IMR-90 (cell line): ENCODE data around the gene SLC2A11. TPM values are rescaled to one million over a fixed set of nuclear protein-coding genes. Genes with fewer than 3 reads are reported as not detected.

Source experiments
- ATAC-seq: fragments of 200-7000 bp; cut with Tn5 transposase; 2 replicates; pipeline ENCODE4 v1.9.1; 2020; ENCODE audit warnings: low read depth, mild to moderate bottlenecking, moderate library complexity
- BruUV-seq: library from RNA; stranded (reverse); fragments of 400-500 nt; replicated peaks from 2 replicates; lab custom pipeline; 2021; lab: Mats Ljungman, UMichigan
- CTCF ChIA-PET: fragments of 300-600 bp; formaldehyde crosslinking; extraction: SDS; loops from one replicate; lab custom pipeline; 2021; ENCODE audit warnings: antibody characterized with exemption; lab: Yijun Ruan, JAX
- POLR2A ChIA-PET: fragments of 300-600 bp; sonication (Branson Sonifier 250); formaldehyde crosslinking; loops from one replicate; lab custom pipeline; 2022; ENCODE audit warnings: antibody characterized with exemption; ENCODE audit not compliant: unreplicated experiment; lab: Charles Lee
- DNase-seq: peaks from one replicate; pipeline ENCODE4 v3.0.0; 2013
- H2AFZ ChIP-seq: replicated peaks from 2 replicates; pipeline ENCODE3; 2013; ENCODE audit warnings: low read length, mild to moderate bottlenecking; ENCODE audit not compliant: poor library complexity
- H2AK5ac ChIP-seq: 2 replicates; pipeline ENCODE4 v1.6.1; 2013; ENCODE audit warnings: low read depth, low read length, inconsistent platforms
- H2AK9ac ChIP-seq: replicated peaks from 2 replicates; pipeline ENCODE3; 2013; ENCODE audit warnings: mild to moderate bottlenecking, low read depth, low read length, moderate library complexity; ENCODE audit not compliant: poor library complexity
- H2BK120ac ChIP-seq: 2 replicates; pipeline ENCODE4 v1.6.1; 2013; ENCODE audit warnings: low read depth, low read length, inconsistent platforms
- H2BK15ac ChIP-seq: 3 replicates; pipeline ENCODE4 v1.6.1; 2013; ENCODE audit warnings: low read depth, low read length, inconsistent platforms
- H2BK20ac ChIP-seq: 2 replicates; pipeline ENCODE4 v1.6.1; 2013; ENCODE audit warnings: low read depth, mild to moderate bottlenecking, inconsistent platforms, low read length, moderate library complexity
- H2BK5ac ChIP-seq: 2 replicates; pipeline ENCODE4 v1.6.1; 2013; ENCODE audit warnings: mild to moderate bottlenecking, low read depth, low read length, inconsistent platforms; ENCODE audit not compliant: poor library complexity, severe bottlenecking
- H3K14ac ChIP-seq: replicated peaks from 2 replicates; pipeline ENCODE4 v1.6.1; 2013; ENCODE audit warnings: low read depth, low read length, inconsistent platforms
- H3K18ac ChIP-seq: 2 replicates; pipeline ENCODE4 v1.6.1; 2013; ENCODE audit warnings: low read depth, low read length, control low read depth
- H3K23ac ChIP-seq: 2 replicates; pipeline ENCODE4 v1.6.1; 2013; ENCODE audit warnings: low read depth, low read length, inconsistent platforms
- H3K27ac ChIP-seq: 2 replicates; pipeline ENCODE4 v1.5.1; 2013; ENCODE audit warnings: mild to moderate bottlenecking, control low read depth, low read length; ENCODE audit not compliant: insufficient read depth
- H3K27me3 ChIP-seq: 2 replicates; pipeline ENCODE4 v1.6.1; 2013; ENCODE audit warnings: low read length; ENCODE audit not compliant: control insufficient read depth, insufficient read depth
- H3K36me3 ChIP-seq: 2 replicates; pipeline ENCODE4 v1.6.1; 2013; ENCODE audit warnings: low read length, mixed read lengths; ENCODE audit not compliant: control insufficient read depth, insufficient read depth
- H3K4ac ChIP-seq: 2 replicates; pipeline ENCODE4 v1.6.1; 2013; ENCODE audit warnings: low read depth, low read length, inconsistent platforms
- H3K4me1 ChIP-seq: 2 replicates; pipeline ENCODE4 v1.6.1; 2013; ENCODE audit warnings: low read length, mixed read lengths; ENCODE audit not compliant: control insufficient read depth, insufficient read depth
- H3K4me2 ChIP-seq: 2 replicates; pipeline ENCODE4 v1.6.1; 2013; ENCODE audit warnings: low read depth, mild to moderate bottlenecking, control low read depth, low read length, moderate library complexity
- H3K4me3 ChIP-seq: 2 replicates; pipeline ENCODE4 v1.5.1; 2013; ENCODE audit warnings: low read depth, mild to moderate bottlenecking, control low read depth, low read length, moderate library complexity; ENCODE audit not compliant: insufficient read depth
- H3K56ac ChIP-seq: 2 replicates; pipeline ENCODE4 v1.6.1; 2013; ENCODE audit warnings: low read length, inconsistent platforms; ENCODE audit not compliant: insufficient read depth; ENCODE audit errors: extremely low read depth
- H3K79me1 ChIP-seq, 2 experiments: 2 replicates each; pipeline ENCODE4 v1.6.1; 2013; ENCODE audit warnings: low read length in 2 of 2, inconsistent platforms in 1 of 2, low read depth in 1 of 2
- H3K9ac ChIP-seq: 2 replicates; pipeline ENCODE4 v1.6.1; 2013; ENCODE audit warnings: low read depth, low read length, control low read depth
- H3K9me1 ChIP-seq: 2 replicates; pipeline ENCODE4 v1.6.1; 2013; ENCODE audit warnings: low read length, inconsistent platforms; ENCODE audit not compliant: insufficient read depth
- H3K9me3 ChIP-seq: 2 replicates; pipeline ENCODE4 v1.6.1; 2013; ENCODE audit warnings: low read length; ENCODE audit not compliant: control insufficient read depth, insufficient read depth
- H4K20me1 ChIP-seq: 2 replicates; pipeline ENCODE4 v1.6.1; 2013; ENCODE audit warnings: low read length, inconsistent platforms; ENCODE audit not compliant: insufficient read depth
- H4K5ac ChIP-seq: 2 replicates; pipeline ENCODE4 v1.6.1; 2013; ENCODE audit warnings: mild to moderate bottlenecking, low read depth, low read length, control low read depth
- H4K8ac ChIP-seq, 2 experiments: 2 replicates each; pipeline ENCODE4 v1.6.1; 2013; ENCODE audit warnings: low read depth in 2 of 2, low read length in 2 of 2, control low read depth in 1 of 2, inconsistent platforms in 1 of 2
- H4K91ac ChIP-seq: 2 replicates; pipeline ENCODE4 v1.6.1; 2013; ENCODE audit warnings: low read depth, low read length, inconsistent platforms; ENCODE audit not compliant: insufficient read depth
- BHLHE40 ChIP-seq: fragments of 150-350 bp; IDR thresholded peaks from 2 replicates; pipeline ENCODE4 v1.6.1; 2016; ENCODE audit warnings: mild to moderate bottlenecking, low read depth, low read length
- CEBPB ChIP-seq: IDR thresholded peaks from 2 replicates; pipeline ENCODE4 v1.6.1; 2012; ENCODE audit warnings: low read depth, low read length, improper control_type of control experiment
- CHD1 ChIP-seq: IDR thresholded peaks from 2 replicates; pipeline ENCODE4 v1.6.1; 2012; ENCODE audit warnings: low read depth, low read length, improper control_type of control experiment
- MAFK ChIP-seq: IDR thresholded peaks from 2 replicates; pipeline ENCODE4 v1.6.1; 2012; ENCODE audit warnings: low read depth, low read length, improper control_type of control experiment
- MAZ ChIP-seq: IDR thresholded peaks from 2 replicates; pipeline ENCODE4 v1.6.1; 2012; ENCODE audit warnings: low read depth, mild to moderate bottlenecking, low read length, improper control_type of control experiment, moderate library complexity, borderline replicate concordance
- MXI1 ChIP-seq: IDR thresholded peaks from 2 replicates; pipeline ENCODE4 v1.6.1; 2012; ENCODE audit warnings: low read depth, mild to moderate bottlenecking, low read length, moderate library complexity, borderline replicate concordance
- POLR2A ChIP-seq: IDR thresholded peaks from 2 replicates; pipeline ENCODE4 v1.6.1; 2012; ENCODE audit warnings: mild to moderate bottlenecking, low read depth, low read length
- RFX5 ChIP-seq: IDR thresholded peaks from 2 replicates; pipeline ENCODE4 v1.8.0; 2012; ENCODE audit warnings: low read depth, mild to moderate bottlenecking, low read length, moderate library complexity
- SMC3 ChIP-seq: fragments of 150-350 bp; IDR thresholded peaks from 2 replicates; pipeline ENCODE4 v1.6.1; 2016; ENCODE audit warnings: low read depth, mild to moderate bottlenecking, antibody characterized with exemption, low read length, moderate library complexity
- WGBS, 2 experiments: methylation state at CpG; one replicate each; pipeline versions ENCODE4 v1.1.5 to v1.1.7; 2013; ENCODE audit warnings: missing lambda C conversion rate in 2 of 2; ENCODE audit not compliant: insufficient read length in 1 of 2; ENCODE audit errors: extremely low coverage in 2 of 2; 5-methylcytosine and 5-hydroxymethylcytosine counted together
- dilution Hi-C: fragments of 300-500 bp; cut with HindIII; formaldehyde crosslinking; loops from one replicate; pipeline ENCODE4 v1.14.3; 2018; ENCODE audit warnings: low sequenced_read_pairs; ENCODE audit not compliant: unreplicated experiment
- in situ Hi-C: fragments of 300-500 bp; cut with MboI; formaldehyde crosslinking; loops from 3 replicates; pipeline ENCODE4 v1.14.3; 2019; ENCODE audit warnings: low sequenced_read_pairs, inconsistent platforms, mixed read lengths
- intact Hi-C: fragments of 100-400 bp; cut with micrococcal nuclease; formaldehyde crosslinking; loops from 2 replicates; pipeline ENCODE4 v1.10.0; 2022
- polyA plus RNA-seq, 3 experiments: library from polyadenylated mRNA; depleted of rRNA; stranded (reverse); fragments of >200 nt; gene quantifications; 2 replicates each; pipeline ENCODE4 v1.2.3, GENCODE V29; 2012; ENCODE audit warnings: low replicate concordance in 1 of 3
- total RNA-seq: library from RNA; depleted of rRNA; stranded (reverse); fragments of >200 nt; gene quantifications from 2 replicates; pipeline ENCODE4 v1.2.3, GENCODE V29; 2012
- TF ChIP-seq, protein P1 (sequence below): conservative IDR thresholded peaks from 2 replicates; pipeline ENCODE4 v1.5.1; 2012; ENCODE audit warnings: mild to moderate bottlenecking, low read depth, low read length, improper control_type of control experiment
- TF ChIP-seq, protein P2 (sequence below): fragments of 150-350 bp; IDR thresholded peaks from 2 replicates; pipeline ENCODE4 v1.6.1; 2017; ENCODE audit warnings: mild to moderate bottlenecking, antibody characterized with exemption, low read length, low read depth

Gene SLC2A11
- total and polyA plus RNA-seq, 2 of the 4 experiments (the other 2 are of a cell fraction) = 3.2 to 8.7 TPM

GRCh38 chr22:23892706-23893105 lies 35.0 kb downstream of the SLC2A11 start:
- Histone ChIP-seq H3K79me1 (peaks cover 17 to 31% of the 10 kb centered on the region in 2 experiments), H3K4me1 (peaks cover 15% of the 10 kb centered on the region), H3K36me3 (peaks cover 20% of the 10 kb centered on the region), H2BK120ac (no peak overlapping the region), H4K91ac (no peak overlapping the region; the same call in 1 of the 2 replicates), H4K20me1 (peaks cover 24% of the 10 kb centered on the region), H2BK20ac (no peak overlapping the region), H3K9me3 (no peaks in the 10 kb centered on the region), H3K23ac (no peak overlapping the region), H2AK9ac (no peak overlapping the region), H3K27me3 (no peaks in the 10 kb centered on the region), H4K5ac (no peak overlapping the region), H3K9me1 (peaks cover 22% of the 10 kb centered on the region), H3K14ac (no peak overlapping the region), H4K8ac (no peak overlapping the region), H2AK5ac (0 out of 2 replicates have a peak overlapping the region, but pooled peaks have one; percentile 2), H3K56ac (no peak overlapping the region), H3K9ac (no peak overlapping the region), H3K4me2 (no peak overlapping the region), H3K18ac (no peak overlapping the region), H2BK5ac (no peak overlapping the region), H2AFZ (no peak overlapping the region), H3K4ac (no peak overlapping the region; the same call in 1 of the 2 replicates), H2BK15ac (no peak overlapping the region), H3K4me3 (no peak overlapping the region), H3K27ac (no peak overlapping the region)
- WGBS, 2 experiments = 61% methylated on average over 3 of the region's 4 CpGs; no CpG with 5 or more reads in 1 of the 2 experiments
- BruUV-seq = no TSS peak
- POLR2A ChIA-PET = no interaction called here
- ATAC-seq (no peak), DNase-seq (no peak)
- intact Hi-C loops (no loop called here), in situ Hi-C loops (no loop called here), dilution Hi-C loops (no loop called here)
- no peak for TF ChIP-seq MAZ
- TF ChIP-seq SMC3 = no peak
- TF ChIP-seq MXI1 = no peak
- TF ChIP-seq POLR2A = no peak
- no peak for TF ChIP-seq MAFK
- TF ChIP-seq, protein P1, sequence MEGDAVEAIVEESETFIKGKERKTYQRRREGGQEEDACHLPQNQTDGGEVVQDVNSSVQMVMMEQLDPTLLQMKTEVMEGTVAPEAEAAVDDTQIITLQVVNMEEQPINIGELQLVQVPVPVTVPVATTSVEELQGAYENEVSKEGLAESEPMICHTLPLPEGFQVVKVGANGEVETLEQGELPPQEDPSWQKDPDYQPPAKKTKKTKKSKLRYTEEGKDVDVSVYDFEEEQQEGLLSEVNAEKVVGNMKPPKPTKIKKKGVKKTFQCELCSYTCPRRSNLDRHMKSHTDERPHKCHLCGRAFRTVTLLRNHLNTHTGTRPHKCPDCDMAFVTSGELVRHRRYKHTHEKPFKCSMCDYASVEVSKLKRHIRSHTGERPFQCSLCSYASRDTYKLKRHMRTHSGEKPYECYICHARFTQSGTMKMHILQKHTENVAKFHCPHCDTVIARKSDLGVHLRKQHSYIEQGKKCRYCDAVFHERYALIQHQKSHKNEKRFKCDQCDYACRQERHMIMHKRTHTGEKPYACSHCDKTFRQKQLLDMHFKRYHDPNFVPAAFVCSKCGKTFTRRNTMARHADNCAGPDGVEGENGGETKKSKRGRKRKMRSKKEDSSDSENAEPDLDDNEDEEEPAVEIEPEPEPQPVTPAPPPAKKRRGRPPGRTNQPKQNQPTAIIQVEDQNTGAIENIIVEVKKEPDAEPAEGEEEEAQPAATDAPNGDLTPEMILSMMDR = no peak
- TF ChIP-seq, protein P2, sequence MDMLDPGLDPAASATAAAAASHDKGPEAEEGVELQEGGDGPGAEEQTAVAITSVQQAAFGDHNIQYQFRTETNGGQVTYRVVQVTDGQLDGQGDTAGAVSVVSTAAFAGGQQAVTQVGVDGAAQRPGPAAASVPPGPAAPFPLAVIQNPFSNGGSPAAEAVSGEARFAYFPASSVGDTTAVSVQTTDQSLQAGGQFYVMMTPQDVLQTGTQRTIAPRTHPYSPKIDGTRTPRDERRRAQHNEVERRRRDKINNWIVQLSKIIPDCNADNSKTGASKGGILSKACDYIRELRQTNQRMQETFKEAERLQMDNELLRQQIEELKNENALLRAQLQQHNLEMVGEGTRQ = no peak
- no peak for TF ChIP-seq BHLHE40
- no peak for TF ChIP-seq CEBPB
- TF ChIP-seq RFX5 = no peak
- no peak for TF ChIP-seq CHD1
- CTCF ChIA-PET = no interaction called here
